HG03159 (cell line): Measurements from ENCODE around the gene CIDEB.
A peak's percentile ranks its signal among the peaks of the same experiment; 100 is the strongest.
"Not testable (repeated sequence)": the region's sequence is repeated elsewhere in the genome, so short reads cannot be mapped to it uniquely, and the experiment has no call there.

Experiments used
- ATAC-seq: cut with Tn5 transposase; IDR thresholded peaks from one replicate; pipeline ENCODE4 v1.9.1; 2021; ENCODE audit warnings: mild to moderate bottlenecking, moderate library complexity; ENCODE audit not compliant: unreplicated experiment

CIDEB gene

GRCh38 chr14:24307575-24308341 lies at the start of gene CIDEB:
CIDEB (minus strand) TSS chr14:24307977; CDS start chr14:24307858, 119 bp downstream.
- no peak for ATAC-seq

- no peak for ATAC-seq
Observed at GRCh38 chr14:24356208-24356607, 48.4 kb upstream of the CIDEB start.

- no peak for ATAC-seq
Observed at GRCh38 chr14:24355009-24355408, 47.2 kb upstream of the CIDEB start.

GRCh38 chr14:24354482-24354825 lies 46.7 kb upstream of the CIDEB start:
- not testable (repeated sequence) for ATAC-seq

- no peak for ATAC-seq
Observed at GRCh38 chr14:24353559-24354481, 46.0 kb upstream of the CIDEB start.

- no peak for ATAC-seq
Observed at GRCh38 chr14:24351517-24351916, 43.7 kb upstream of the CIDEB start.

GRCh38 chr14:24349742-24350141 lies 42.0 kb upstream of the CIDEB start:
- no peak for ATAC-seq

GRCh38 chr14:24348186-24348585 lies 40.4 kb upstream of the CIDEB start:
- ATAC-seq = no peak

GRCh38 chr14:24347134-24347533 lies 39.4 kb upstream of the CIDEB start:
- ATAC-seq = no peak

GRCh38 chr14:24343795-24344660 lies 36.3 kb upstream of the CIDEB start:
- ATAC-seq = no peak

GRCh38 chr14:24342889-24343288 lies 35.1 kb upstream of the CIDEB start:
- ATAC-seq = no peak

GRCh38 chr14:24340606-24341005 lies 32.8 kb upstream of the CIDEB start:
- no peak for ATAC-seq

GRCh38 chr14:24339284-24340151 lies 31.7 kb upstream of the CIDEB start, which contains the start of gene RIPK3:
RIPK3 (minus strand) TSS chr14:24339991; CDS start chr14:24339826, 165 bp downstream.
- ATAC-seq = peak; percentile 81

GRCh38 chr14:24338843-24339242 lies 31.1 kb upstream of the CIDEB start:
- ATAC-seq = no peak

GRCh38 chr14:24337824-24338175 lies 30.0 kb upstream of the CIDEB start:
- ATAC-seq = no peak

GRCh38 chr14:24337144-24337823 lies 29.5 kb upstream of the CIDEB start:
- no peak for ATAC-seq

- ATAC-seq = no peak
Observed at GRCh38 chr14:24335461-24336171, 27.8 kb upstream of the CIDEB start.

- ATAC-seq = no peak
Observed at GRCh38 chr14:24334431-24335291, 26.9 kb upstream of the CIDEB start, which contains the start of gene ADCY4. ADCY4 (minus strand) TSS chr14:24335071; CDS start chr14:24334652, 419 bp downstream.
